Endodermal cell (in vitro differentiated cells): ENCODE measurements around the gene SLC19A1. TPM values are rescaled to one million over a fixed set of nuclear protein-coding genes. Genes with fewer than 3 reads are reported as not detected.

Experiments used
- DNase-seq: peaks from one replicate; pipeline ENCODE4 v3.0.0-alpha.2; 2017
- H3K27ac ChIP-seq: 2 replicates; pipeline ENCODE4 v1.5.1; 2013; ENCODE audit warnings: mild to moderate bottlenecking, low read depth, low read length, moderate library complexity
- H3K27me3 ChIP-seq: 2 replicates; pipeline ENCODE4 v1.6.1; 2013; ENCODE audit warnings: mild to moderate bottlenecking, low read length, moderate library complexity; ENCODE audit not compliant: insufficient read depth, control insufficient read depth, poor library complexity, severe bottlenecking
- H3K36me3 ChIP-seq: 2 replicates; pipeline ENCODE4 v1.7.0; 2013; ENCODE audit warnings: mild to moderate bottlenecking, low read length, moderate library complexity; ENCODE audit not compliant: control insufficient read depth, insufficient read depth
- H3K4me1 ChIP-seq: one replicate; pipeline ENCODE4 v1.7.0; 2013; ENCODE audit warnings: low read length; ENCODE audit not compliant: control insufficient read depth, insufficient read depth
- H3K4me3 ChIP-seq: 2 replicates; pipeline ENCODE4 v1.5.1; 2013; ENCODE audit warnings: mild to moderate bottlenecking, low read length, moderate library complexity
- H3K9ac ChIP-seq: 2 replicates; pipeline ENCODE4 v1.6.1; 2013; ENCODE audit warnings: mild to moderate bottlenecking, low read length, moderate library complexity; ENCODE audit not compliant: poor library complexity, severe bottlenecking; ENCODE audit errors: extremely low read depth
- H3K9me3 ChIP-seq: 2 replicates; pipeline ENCODE4 v1.6.1; 2013; ENCODE audit warnings: mild to moderate bottlenecking, low read length, moderate library complexity; ENCODE audit not compliant: control insufficient read depth
- H3K27ac Mint-ChIP-seq: 2 replicates; pipeline ENCODE4 v1.8.0; 2020; ENCODE audit warnings: mixed read lengths
- H3K27me3 Mint-ChIP-seq: 2 replicates; pipeline ENCODE4 v1.8.0; 2021; ENCODE audit warnings: mild to moderate bottlenecking, mixed read lengths; ENCODE audit not compliant: insufficient read depth
- H3K36me3 Mint-ChIP-seq: 2 replicates; pipeline ENCODE4 v1.8.0; 2020; ENCODE audit warnings: low read depth, mixed read lengths
- H3K4me1 Mint-ChIP-seq: 2 replicates; pipeline ENCODE4 v1.8.0; 2020; ENCODE audit warnings: mixed read lengths
- H3K4me3 Mint-ChIP-seq: 2 replicates; pipeline ENCODE4 v1.8.0; 2020; ENCODE audit warnings: mild to moderate bottlenecking, moderate library complexity, mixed read lengths
- H3K9me3 Mint-ChIP-seq: 2 replicates; pipeline ENCODE4 v1.8.0; 2020; ENCODE audit warnings: mild to moderate bottlenecking, mixed read lengths
- WGBS, 2 experiments: methylation state at CpG; one replicate each; pipeline versions ENCODE4 v1.1.5 to v1.1.7; 2013; ENCODE audit warnings: missing lambda C conversion rate in 2 of 2, mixed read lengths in 1 of 2; ENCODE audit not compliant: insufficient coverage in 1 of 2, insufficient read length in 1 of 2; 5-methylcytosine and 5-hydroxymethylcytosine counted together
- total RNA-seq, 2 donors: library from RNA; stranded (reverse); fragmentation: NEBNext Ultra II Directional in 1 of 2; extraction: Animal tissue kit (Norgen Biotek cat#: 25700) in 1 of 2; gene quantifications; 2 replicates in 1 of 2; 3 replicates in 1 of 2; pipeline ENCODE4 v1.2.1, GENCODE V29; 2021
- TF ChIP-seq, protein P1 (sequence below): fragments of 200-600 bp; sonication (generic); conservative IDR thresholded peaks from 2 replicates; pipeline ENCODE4 v1.5.0; 2021; ENCODE audit warnings: antibody characterized with exemption, mild to moderate bottlenecking

SLC19A1 gene
- total RNA-seq, 2 donors from 2014 or later, result 28.8 to 29.4 TPM

- Histone ChIP-seq H3K27ac (no peak overlapping the region), H3K36me3 (peaks cover 77% of the 10 kb centered on the region), H3K4me1 (peaks cover 6% of the 10 kb centered on the region), H3K27me3 (no peaks in the 10 kb centered on the region), H3K4me3 (no peak overlapping the region), H3K9me3 (no peaks in the 10 kb centered on the region), H3K9ac (no peak overlapping the region)
- Mint-ChIP-seq H3K27ac (no peak overlapping the region), H3K27me3 (no peaks in the 10 kb centered on the region), H3K9me3 (no peaks in the 10 kb centered on the region), H3K4me3 (no peak overlapping the region), H3K36me3 (peaks cover 50% of the 10 kb centered on the region), H3K4me1 (peaks cover 6% of the 10 kb centered on the region)
- no peak for DNase-seq
- TF ChIP-seq, protein P1, sequence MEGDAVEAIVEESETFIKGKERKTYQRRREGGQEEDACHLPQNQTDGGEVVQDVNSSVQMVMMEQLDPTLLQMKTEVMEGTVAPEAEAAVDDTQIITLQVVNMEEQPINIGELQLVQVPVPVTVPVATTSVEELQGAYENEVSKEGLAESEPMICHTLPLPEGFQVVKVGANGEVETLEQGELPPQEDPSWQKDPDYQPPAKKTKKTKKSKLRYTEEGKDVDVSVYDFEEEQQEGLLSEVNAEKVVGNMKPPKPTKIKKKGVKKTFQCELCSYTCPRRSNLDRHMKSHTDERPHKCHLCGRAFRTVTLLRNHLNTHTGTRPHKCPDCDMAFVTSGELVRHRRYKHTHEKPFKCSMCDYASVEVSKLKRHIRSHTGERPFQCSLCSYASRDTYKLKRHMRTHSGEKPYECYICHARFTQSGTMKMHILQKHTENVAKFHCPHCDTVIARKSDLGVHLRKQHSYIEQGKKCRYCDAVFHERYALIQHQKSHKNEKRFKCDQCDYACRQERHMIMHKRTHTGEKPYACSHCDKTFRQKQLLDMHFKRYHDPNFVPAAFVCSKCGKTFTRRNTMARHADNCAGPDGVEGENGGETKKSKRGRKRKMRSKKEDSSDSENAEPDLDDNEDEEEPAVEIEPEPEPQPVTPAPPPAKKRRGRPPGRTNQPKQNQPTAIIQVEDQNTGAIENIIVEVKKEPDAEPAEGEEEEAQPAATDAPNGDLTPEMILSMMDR, result no peak
- WGBS, 2 experiments, result 94 to 96% methylated on average over 27 to 33 of the region's 33 CpGs
Observed at GRCh38 chr21:45481977-45482898, 60.0 kb downstream of the SLC19A1 start.

- H3K27me3 Mint-ChIP-seq, result no peaks in the 10 kb centered on the region
- peaks cover 54% of the 10 kb centered on the region for H3K36me3 Mint-ChIP-seq
- Histone ChIP-seq H3K4me3 (no peak overlapping the region), H3K4me1 (peaks cover 6% of the 10 kb centered on the region), H3K27me3 (no peaks in the 10 kb centered on the region), H3K9ac (no peak overlapping the region), H3K36me3 (peaks cover 77% of the 10 kb centered on the region), H3K9me3 (no peaks in the 10 kb centered on the region), H3K27ac (no peak overlapping the region)
- H3K4me3 Mint-ChIP-seq, result no peak overlapping the region
- H3K27ac Mint-ChIP-seq, result no peak overlapping the region
- TF ChIP-seq, protein P1, result no peak
- H3K9me3 Mint-ChIP-seq, result no peaks in the 10 kb centered on the region
- WGBS, 2 experiments, result 93 to 98% methylated on average over 16 of the region's 16 CpGs
- peaks cover 6% of the 10 kb centered on the region for H3K4me1 Mint-ChIP-seq
- DNase-seq, result no peak
Observed at GRCh38 chr21:45481566-45481965, 60.7 kb downstream of the SLC19A1 start.

DNA sequence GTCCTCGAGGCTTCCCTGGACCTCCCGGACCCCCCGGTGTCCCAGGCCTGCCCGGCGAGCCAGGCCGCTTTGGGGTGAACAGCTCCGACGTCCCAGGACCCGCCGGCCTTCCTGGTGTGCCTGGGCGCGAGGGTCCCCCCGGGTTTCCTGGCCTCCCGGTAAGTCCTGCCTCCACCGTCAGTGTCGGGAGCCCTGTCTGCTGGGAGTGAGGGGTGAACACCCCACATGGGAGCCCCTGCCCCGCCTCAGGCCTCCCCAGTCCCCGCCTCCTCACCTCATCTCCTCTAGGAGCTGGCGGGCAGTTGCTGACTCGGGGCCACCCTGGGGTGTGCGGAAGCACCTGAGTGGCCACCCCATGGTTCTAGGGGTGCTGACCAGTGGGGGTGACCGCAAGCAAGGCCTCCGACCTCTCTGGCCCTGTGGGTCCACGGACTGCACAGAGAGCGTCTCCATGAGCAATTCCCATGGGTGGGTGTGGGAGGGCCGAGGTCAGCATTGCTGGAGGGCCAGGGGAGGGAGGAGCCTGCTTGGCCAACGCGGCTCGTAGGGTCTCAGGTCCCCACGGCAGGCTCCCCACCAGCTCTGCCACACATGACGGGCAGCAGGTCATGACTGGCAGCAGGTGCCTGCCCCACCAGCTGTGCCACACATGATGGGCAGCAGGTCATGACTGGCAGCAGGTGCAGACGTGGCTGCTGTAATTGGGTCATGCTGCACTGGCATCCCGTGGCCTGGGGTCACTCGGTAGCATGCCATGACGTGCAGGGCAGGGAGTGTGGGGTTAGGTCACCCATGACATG is 61.3 kb downstream of the SLC19A1 start:
- H3K36me3 Mint-ChIP-seq, result peaks cover 56% of the 10 kb centered on the region
- TF ChIP-seq, protein P1, result no peak
- no peak overlapping the region for H3K27ac Mint-ChIP-seq
- no peak overlapping the region for H3K4me3 Mint-ChIP-seq
- 97 to 98% methylated on average over 26 to 35 of the region's 35 CpGs for WGBS, 2 experiments
- H3K4me1 Mint-ChIP-seq, result peaks cover 6% of the 10 kb centered on the region
- Histone ChIP-seq H3K9me3 (no peaks in the 10 kb centered on the region), H3K27me3 (no peaks in the 10 kb centered on the region), H3K4me3 (no peak overlapping the region), H3K9ac (no peak overlapping the region), H3K36me3 (peaks cover 82% of the 10 kb centered on the region), H3K27ac (no peak overlapping the region), H3K4me1 (peaks cover 6% of the 10 kb centered on the region)
- H3K27me3 Mint-ChIP-seq, result no peaks in the 10 kb centered on the region
- no peaks in the 10 kb centered on the region for H3K9me3 Mint-ChIP-seq
- DNase-seq, result no peak
